Activated naive CD8-positive, alpha-beta T cell treated with anti-CD3 and anti-CD28 coated beads, Interleukin-2, amount 10 ng/mL, durations not matched to agents 7 days and 5 days (primary cell): ENCODE results near the gene PGP. TPM values are rescaled to one million over a fixed set of nuclear protein-coding genes. Genes with fewer than 3 reads are reported as not detected.

Experiments used
- ATAC-seq: fragments of 150-1000 bp; cut with Tn5 transposase; one replicate; pipeline ENCODE4 v1.10.0; 2021; ENCODE audit warnings: low read depth, moderate library complexity
- POLR2A ChIA-PET: fragments of 350-600 bp; sonication (Branson Sonifier 250); formaldehyde crosslinking; loops from one replicate; lab custom pipeline; 2021; ENCODE audit warnings: antibody characterized with exemption; lab: Charles Lee
- DNase-seq: peaks from one replicate; pipeline ENCODE4 v3.0.0; 2021
- H3K27ac Mint-ChIP-seq: one replicate; pipeline ENCODE4 v1.8.0; 2022; ENCODE audit warnings: mild to moderate bottlenecking, mixed read lengths
- H3K27me3 Mint-ChIP-seq: one replicate; pipeline ENCODE4 v1.8.0; 2022; ENCODE audit warnings: mild to moderate bottlenecking, moderate library complexity, mixed read lengths
- H3K36me3 Mint-ChIP-seq: one replicate; pipeline ENCODE4 v1.8.0; 2021; ENCODE audit warnings: mild to moderate bottlenecking, mixed read lengths
- H3K4me1 Mint-ChIP-seq: one replicate; pipeline ENCODE4 v1.8.0; 2021; ENCODE audit warnings: mixed read lengths
- H3K4me3 Mint-ChIP-seq: one replicate; pipeline ENCODE4 v1.8.0; 2022; ENCODE audit warnings: mild to moderate bottlenecking, moderate library complexity, mixed read lengths
- H3K9me3 Mint-ChIP-seq: one replicate; pipeline ENCODE4 v1.8.0; 2021; ENCODE audit warnings: mixed read lengths
- total RNA-seq, 2 experiments: library from RNA; stranded (reverse); gene quantifications; one replicate each; pipeline ENCODE4 v1.2.3, GENCODE V29; 2021

The PGP gene
- total RNA-seq, 2 experiments from 2014 or later = 22.6 to 23.2 TPM

DNA sequence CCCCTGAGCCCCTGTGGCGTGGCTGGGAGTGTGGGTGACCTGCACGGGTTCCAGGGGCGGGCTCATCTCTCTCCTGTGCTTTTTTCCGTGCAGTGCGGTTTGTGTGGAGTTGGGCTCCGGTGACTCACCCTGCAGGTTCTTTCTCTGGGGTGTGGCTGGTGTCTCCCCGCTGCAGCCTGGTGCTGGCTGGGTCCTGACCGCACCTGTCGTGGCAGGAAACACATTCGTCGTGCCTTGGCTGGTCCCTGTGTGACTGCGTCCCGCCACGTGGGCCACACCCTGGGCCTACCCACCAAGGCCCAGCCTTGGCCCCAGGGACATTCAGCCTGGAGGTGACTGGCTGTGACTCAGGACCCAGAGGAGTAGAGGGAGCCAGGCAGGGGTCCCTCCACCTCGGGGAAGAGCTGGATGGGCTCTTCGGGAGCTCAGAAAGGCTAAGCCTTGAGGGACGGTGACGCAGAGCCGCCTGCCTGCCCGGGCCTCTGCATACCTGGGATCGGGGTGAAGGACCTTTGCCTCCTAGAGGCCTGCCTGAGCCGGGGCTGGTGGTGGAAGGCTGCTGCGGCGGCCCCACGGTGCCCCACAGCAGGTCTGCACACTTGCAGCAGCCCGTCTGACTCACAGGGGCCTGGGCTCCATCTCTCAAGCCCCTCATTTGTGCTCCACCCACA lies 51.3 kb downstream of the PGP start:
- POLR2A ChIA-PET = no interaction called here
- DNase-seq (no peak), ATAC-seq (no peak)
- no peaks in the 10 kb centered on the region for H3K9me3 Mint-ChIP-seq
- peaks cover 18% of the 10 kb centered on the region for H3K36me3 Mint-ChIP-seq
- H3K4me1 Mint-ChIP-seq = peaks cover 1% of the 10 kb centered on the region
- no peak overlapping the region for H3K27ac Mint-ChIP-seq
- H3K4me3 Mint-ChIP-seq = no peak overlapping the region
- no peaks in the 10 kb centered on the region for H3K27me3 Mint-ChIP-seq

DNA sequence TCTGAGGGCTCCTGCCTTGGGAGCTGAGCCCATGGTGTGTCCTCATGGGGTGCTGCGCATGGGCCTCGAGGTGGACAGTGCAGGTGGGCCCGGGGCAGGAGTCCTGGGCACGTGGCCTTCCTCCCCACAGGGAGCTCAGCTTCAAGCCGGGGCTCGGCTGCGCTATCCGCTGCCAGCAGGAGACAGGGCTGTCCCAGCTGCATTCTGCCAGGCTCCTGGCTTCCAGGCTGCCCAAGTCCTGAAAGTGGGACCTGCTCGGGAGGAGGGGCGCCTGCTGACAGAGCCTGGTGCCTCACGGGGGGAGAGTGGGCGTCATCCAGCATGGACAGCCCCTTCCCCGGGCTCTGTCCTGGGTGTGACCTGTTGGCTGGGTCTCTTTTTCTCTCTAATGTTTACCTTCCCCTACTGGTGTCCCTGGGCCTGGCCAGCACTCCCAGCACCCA lies 51.9 kb downstream of the PGP start:
- POLR2A ChIA-PET = no interaction called here

GRCh38 chr16:2161911-2162310 lies 52.7 kb downstream of the PGP start:
- no peaks in the 10 kb centered on the region for H3K9me3 Mint-ChIP-seq

More for the DNA sequence above, 51.9 kb downstream of the PGP start:
- peaks cover 18% of the 10 kb centered on the region for H3K36me3 Mint-ChIP-seq
- H3K9me3 Mint-ChIP-seq = no peaks in the 10 kb centered on the region
- ATAC-seq = no peak
- DNase-seq = no peak
- no peaks in the 10 kb centered on the region for H3K27me3 Mint-ChIP-seq
- no peak overlapping the region for H3K27ac Mint-ChIP-seq
- peaks cover 3% of the 10 kb centered on the region for H3K4me1 Mint-ChIP-seq
- H3K4me3 Mint-ChIP-seq = no peak overlapping the region

More at GRCh38 chr16:2161911-2162310, 52.7 kb downstream of the PGP start:
- Mint-ChIP-seq H3K36me3 (peaks cover 18% of the 10 kb centered on the region), H3K4me3 (no peak overlapping the region), H3K4me1 (peaks cover 9% of the 10 kb centered on the region), H3K27me3 (no peaks in the 10 kb centered on the region), H3K27ac (no peak overlapping the region)
- DNase-seq (no peak), ATAC-seq (no peak)
- POLR2A ChIA-PET = no interaction called here

Other genes starting within 250 kb of the PGP start
- not detected for gene RNF151, start 248.0 kb downstream of the PGP start, total RNA-seq
- gene TBL3, start 242.8 kb downstream of the PGP start, total RNA-seq = 10 to 100 TPM; 29.4 to 30.7 TPM
- 1 to 10 TPM in 1 of 2 experiments, under 1 TPM in 1; 0.58 to 1.8 TPM for gene NOXO1, start 233.4 kb downstream of the PGP start, total RNA-seq
- gene GFER, start 230.6 kb downstream of the PGP start, total RNA-seq = 10 to 100 TPM; 28.8 to 31.9 TPM
- gene SYNGR3, start 224.9 kb downstream of the PGP start, total RNA-seq = 1 to 10 TPM; 2.0 to 2.2 TPM
- gene ZNF598, start 205.0 kb downstream of the PGP start, total RNA-seq = 10 to 100 TPM; 67.8 to 77.1 TPM
- under 1 TPM in 1 of 2 experiments, not detected in 1; 0.42 TPM for gene NPW, start 195.1 kb downstream of the PGP start, total RNA-seq
- gene NHERF2, start 187.9 kb downstream of the PGP start, total RNA-seq = 1 to 10 TPM; 4.2 to 4.3 TPM
- gene NTHL1, start 167.0 kb downstream of the PGP start, total RNA-seq = 10 to 100 TPM; 19.4 to 20.7 TPM
- gene TSC2, start 166.9 kb downstream of the PGP start, total RNA-seq = 100 to 1,000 TPM; 113 to 125 TPM
- 10 to 100 TPM; 95.5 to 97.3 TPM for gene PKD1, start 78.9 kb downstream of the PGP start, total RNA-seq
- under 1 TPM; 0.40 to 0.69 TPM for gene RAB26, start 66.2 kb downstream of the PGP start, total RNA-seq
- gene TRAF7, start 59.1 kb downstream of the PGP start, total RNA-seq = 10 to 100 TPM; 50.2 to 51.8 TPM
- 1 to 10 TPM in 1 of 2 experiments, under 1 TPM in 1; 0.88 to 1.1 TPM for gene CASKIN1, start 18.2 kb downstream of the PGP start, total RNA-seq
- gene MLST8, start 9.4 kb downstream of the PGP start, total RNA-seq = 10 to 100 TPM; 32.1 to 33.1 TPM
- gene BRICD5, start 4.0 kb downstream of the PGP start, total RNA-seq = 10 to 100 TPM; 17.3 to 18.4 TPM
- 10 to 100 TPM; 34.1 to 34.8 TPM for gene E4F1, start 8.8 kb upstream of the PGP start, total RNA-seq
- gene DNASE1L2, start 21.6 kb upstream of the PGP start, total RNA-seq = 1 to 10 TPM; 2.2 to 3.2 TPM
- 10 to 100 TPM; 37.4 to 38.0 TPM for gene ECI1, start 36.7 kb upstream of the PGP start, total RNA-seq
- 100 to 1,000 TPM; 212 to 220 TPM for gene RNPS1, start 53.3 kb upstream of the PGP start, total RNA-seq
- 1 to 10 TPM; 7.8 to 8.3 TPM for gene ABCA3, start 125.9 kb upstream of the PGP start, total RNA-seq
- 10 to 100 TPM; 67.7 to 70.5 TPM for gene CCNF, start 214.6 kb upstream of the PGP start, total RNA-seq
- gene TEDC2, start 245.3 kb upstream of the PGP start, total RNA-seq = 10 to 100 TPM; 16.0 to 17.8 TPM